HG03575 (cell line): Measurements from ENCODE around the gene TUBA4B.
"Not testable (repeated sequence)": the region's sequence is repeated elsewhere in the genome, so short reads cannot be mapped to it uniquely, and the experiment has no call there.

Source experiments
- ATAC-seq: cut with Tn5 transposase; IDR thresholded peaks from one replicate; pipeline ENCODE4 v1.9.1; 2021; ENCODE audit not compliant: unreplicated experiment, insufficient number of reproducible peaks, low FRiP score; ENCODE audit errors: extremely low read depth

Gene TUBA4B

GRCh38 chr2:219245148-219245898 lies 7.7 kb upstream of the TUBA4B start, which contains the start of the genes GLB1L and STK16:
GLB1L (minus strand) TSS chr2:219245444; CDS start chr2:219243573, 1,871 bp downstream.
STK16 (plus strand) TSS chr2:219245479; CDS start chr2:219246000, 521 bp downstream.
- peak; percentile 36 for ATAC-seq

GRCh38 chr2:219245899-219246230 lies 7.2 kb upstream of the TUBA4B start:
- no peak for ATAC-seq

- no peak for ATAC-seq
Observed at GRCh38 chr2:219246559-219246958, 6.5 kb upstream of the TUBA4B start.

- no peak for ATAC-seq
Observed at GRCh38 chr2:219247678-219248642, 5.1 kb upstream of the TUBA4B start.

- ATAC-seq, result no peak
Observed at GRCh38 chr2:219248845-219249202, 4.2 kb upstream of the TUBA4B start.

GRCh38 chr2:219249203-219249980 lies 3.7 kb upstream of the TUBA4B start:
- ATAC-seq, result no peak

- no peak for ATAC-seq
Observed at GRCh38 chr2:219250049-219250781, 2.8 kb upstream of the TUBA4B start.

- ATAC-seq, result no peak
Observed at GRCh38 chr2:219251656-219252055, 1.4 kb upstream of the TUBA4B start.

GRCh38 chr2:219252084-219252483 lies 959 bp upstream of the TUBA4B start:
- no peak for ATAC-seq

- no peak for ATAC-seq
Observed at GRCh38 chr2:219252570-219252899, 508 bp upstream of the TUBA4B start.

- no peak for ATAC-seq
Observed at GRCh38 chr2:219253753-219254589, 928 bp downstream of the TUBA4B start, which contains the start of gene TUBA4A. TUBA4A (minus strand) TSS chr2:219253918; CDS start chr2:219253858, 60 bp downstream.

GRCh38 chr2:219254590-219255201 lies 1.7 kb downstream of the TUBA4B start:
- no peak for ATAC-seq

GRCh38 chr2:219258942-219259341 lies 5.9 kb downstream of the TUBA4B start:
- ATAC-seq, result not testable (repeated sequence)

- ATAC-seq, result no peak
Observed at GRCh38 chr2:219261024-219261855, 8.2 kb downstream of the TUBA4B start.

- no peak for ATAC-seq
Observed at GRCh38 chr2:219266232-219266631, 13.2 kb downstream of the TUBA4B start.

- ATAC-seq, result no peak
Observed at GRCh38 chr2:219266886-219267285, 13.8 kb downstream of the TUBA4B start.

GRCh38 chr2:219268294-219268693 lies 15.3 kb downstream of the TUBA4B start:
- ATAC-seq, result no peak
